Activated CD4-positive, alpha-beta T cell treated with anti-CD3 and anti-CD28 coated beads, Interleukin-2, amount 50 U/mL, for 48 hours (primary cell): ENCODE data around the gene TNIP2.
"Not testable (repeated sequence)": the region's sequence is repeated elsewhere in the genome, so short reads cannot be mapped to it uniquely, and the experiment has no call there.

Experiments
- DNase-seq, 2 experiments: peaks; one replicate each; pipeline ENCODE4 v3.0.0-alpha.2; 2020

The TNIP2 gene

GRCh38 chr4:2743518-2744445 is 12.4 kb downstream of the TNIP2 start:
- no peak for DNase-seq

- no peak for DNase-seq
These were observed 13.2 kb downstream of the TNIP2 start for GRCh38 chr4:2742823-2743517.

GRCh38 chr4:2742081-2742822 is 13.9 kb downstream of the TNIP2 start:
- no peak for DNase-seq

- no peak for DNase-seq
These were observed 14.5 kb downstream of the TNIP2 start for GRCh38 chr4:2741626-2742025.

- DNase-seq, result not testable (repeated sequence)
These were observed 17.8 kb downstream of the TNIP2 start for GRCh38 chr4:2738296-2738695.

GRCh38 chr4:2735869-2736268 is 20.3 kb downstream of the TNIP2 start:
- DNase-seq, result no peak

- DNase-seq, result no peak
These were observed 21.5 kb downstream of the TNIP2 start for GRCh38 chr4:2734612-2735011.

- no peak for DNase-seq
These were observed 22.1 kb downstream of the TNIP2 start for GRCh38 chr4:2733844-2734574.

GRCh38 chr4:2733001-2733843 is 22.9 kb downstream of the TNIP2 start:
- no peak for DNase-seq

GRCh38 chr4:2732526-2732925 is 23.6 kb downstream of the TNIP2 start:
- DNase-seq, result no peak

GRCh38 chr4:2731907-2732317 is 24.2 kb downstream of the TNIP2 start:
- DNase-seq, result no peak

- no peak for DNase-seq
These were observed 26.6 kb downstream of the TNIP2 start for GRCh38 chr4:2729533-2729875.

GRCh38 chr4:2728806-2729532 is 27.2 kb downstream of the TNIP2 start:
- DNase-seq, result no peak

- no peak for DNase-seq
These were observed 27.9 kb downstream of the TNIP2 start for GRCh38 chr4:2728221-2728620.

GRCh38 chr4:2726881-2727280 is 29.3 kb downstream of the TNIP2 start:
- DNase-seq, result not testable (repeated sequence)

GRCh38 chr4:2725380-2725779 is 30.8 kb downstream of the TNIP2 start:
- DNase-seq, result no peak

GRCh38 chr4:2723751-2724150 is 32.4 kb downstream of the TNIP2 start:
- DNase-seq, result no peak

- DNase-seq, result no peak
These were observed 34.1 kb downstream of the TNIP2 start for GRCh38 chr4:2722033-2722432.

GRCh38 chr4:2721586-2721985 is 34.5 kb downstream of the TNIP2 start:
- DNase-seq, result no peak

GRCh38 chr4:2716236-2716635 is 39.9 kb downstream of the TNIP2 start:
- DNase-seq, result no peak

- no peak for DNase-seq
These were observed 40.7 kb downstream of the TNIP2 start for GRCh38 chr4:2715426-2715825.
